GM18858 (cell line): Measurements from ENCODE around the gene PLCL1.
A peak's percentile ranks its signal among the peaks of the same experiment; 100 is the strongest.

Experiments
- ATAC-seq: cut with Tn5 transposase; IDR thresholded peaks from one replicate; pipeline ENCODE4 v1.9.1; 2021; ENCODE audit not compliant: unreplicated experiment

The PLCL1 gene

DNA sequence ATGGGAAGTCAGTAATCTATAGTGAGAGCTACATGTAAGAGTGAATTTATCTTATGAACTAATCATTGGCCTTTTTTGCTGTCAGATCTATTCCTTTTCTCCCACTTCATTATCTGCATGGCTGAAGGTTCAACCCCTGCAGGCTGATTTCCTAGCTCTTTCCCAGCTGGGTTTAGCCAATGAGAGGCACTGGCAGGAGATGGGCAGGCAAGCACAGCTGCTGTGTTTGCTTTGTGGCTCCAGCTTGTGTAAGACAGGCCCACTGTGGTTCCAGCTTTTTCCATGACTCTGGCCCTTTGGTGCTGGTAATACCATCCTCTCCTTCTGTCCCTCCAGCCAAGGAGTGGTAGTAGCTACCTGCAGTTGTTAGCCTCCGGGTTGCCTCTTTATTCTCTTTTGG lies 248.8 kb downstream of the PLCL1 start:
- no peak for ATAC-seq

DNA sequence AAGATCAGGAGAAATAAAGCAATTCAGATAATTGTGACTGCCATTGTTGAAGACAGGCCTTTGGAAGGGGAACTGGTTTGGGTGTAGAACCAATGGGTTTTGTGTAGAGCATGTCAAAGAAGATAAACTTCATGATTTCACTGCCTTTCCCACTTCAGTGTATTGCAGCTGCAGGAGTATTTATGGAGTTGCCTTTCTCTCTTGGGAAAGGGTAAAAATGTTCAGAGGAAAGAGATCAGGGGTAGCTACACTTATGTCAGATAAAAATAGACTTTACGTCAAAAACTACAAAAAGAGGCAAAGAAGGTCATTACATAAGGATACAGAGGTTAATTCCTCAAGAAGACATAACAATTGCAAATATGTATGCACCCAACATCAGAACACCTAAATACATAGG lies 249.4 kb downstream of the PLCL1 start:
- no peak for ATAC-seq

DNA sequence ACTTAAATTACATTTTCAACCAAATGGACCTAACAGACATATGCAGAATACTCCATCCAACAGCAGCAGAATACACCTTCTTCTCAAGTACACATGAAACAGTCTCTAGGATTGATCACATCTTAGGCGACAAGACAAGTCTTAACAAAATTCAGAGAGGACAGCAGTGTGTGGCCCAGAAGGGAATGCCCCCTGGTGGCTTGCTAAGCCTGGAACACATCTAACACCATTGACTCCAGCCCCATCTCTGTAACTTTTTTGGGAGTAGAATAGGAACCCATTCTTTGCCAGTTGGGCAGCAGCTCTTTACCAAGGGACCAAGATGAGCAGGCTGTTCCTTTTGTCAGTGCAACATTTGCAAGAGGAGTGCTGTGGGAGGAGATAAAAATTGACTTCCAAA lies 249.9 kb downstream of the PLCL1 start:
- peak; percentile 66 for ATAC-seq

DNA sequence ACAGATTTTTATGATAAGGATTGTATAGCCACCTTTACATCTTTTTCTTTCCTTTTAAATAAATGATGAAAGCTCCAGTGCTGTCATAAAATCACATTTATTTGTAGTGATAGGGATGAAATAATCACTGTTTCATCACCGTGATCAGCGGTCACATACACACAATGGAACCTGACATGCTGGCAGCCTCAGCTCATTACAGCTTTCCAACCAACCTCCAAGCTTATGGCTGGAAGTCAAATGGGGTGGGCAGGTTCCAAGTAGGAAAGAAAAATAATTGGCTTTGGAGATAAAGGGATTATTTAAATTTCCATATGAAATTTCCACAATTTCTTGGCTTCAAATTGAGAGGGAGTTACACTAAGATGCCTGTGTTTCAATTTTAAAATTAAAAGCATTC lies 251.3 kb downstream of the PLCL1 start:
- no peak for ATAC-seq

DNA sequence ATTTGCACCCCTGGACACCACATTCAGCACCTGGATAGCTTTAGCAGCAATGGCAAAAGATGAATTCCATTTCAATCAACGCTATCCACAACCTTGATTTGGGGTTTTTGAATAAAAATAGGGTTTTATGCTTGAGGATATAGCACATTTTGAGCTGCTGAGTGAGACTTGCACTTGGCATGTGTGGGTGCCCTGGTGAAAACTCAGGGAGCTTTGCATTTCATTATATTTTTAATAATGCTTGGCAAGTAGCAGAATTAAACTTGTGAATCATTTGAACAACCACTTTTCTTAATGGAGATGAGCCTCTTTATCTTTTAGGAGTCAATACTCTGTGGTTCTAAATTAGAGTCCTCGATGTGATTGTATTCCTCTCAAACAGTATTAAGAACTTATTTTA lies 252.4 kb downstream of the PLCL1 start:
- no peak for ATAC-seq

DNA sequence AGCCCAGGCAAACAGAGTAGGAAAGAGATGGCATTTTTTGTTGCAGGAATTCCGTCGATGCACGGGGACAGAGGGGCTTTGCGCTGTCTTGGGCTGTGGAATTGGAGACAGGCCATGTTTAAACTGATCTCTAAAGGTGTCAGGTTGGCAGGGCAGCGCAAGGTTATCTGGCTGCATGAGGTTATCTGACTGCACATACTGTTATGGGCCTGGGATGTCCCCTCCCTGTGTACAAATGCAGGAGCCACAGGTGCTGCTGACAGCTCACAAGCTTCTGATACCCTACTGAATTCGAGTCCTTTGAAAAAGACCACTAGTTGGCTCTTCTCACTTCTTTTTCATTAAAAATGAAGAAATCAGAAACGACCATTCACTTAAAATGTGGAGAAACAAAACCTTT lies 255.4 kb downstream of the PLCL1 start:
- no peak for ATAC-seq

DNA sequence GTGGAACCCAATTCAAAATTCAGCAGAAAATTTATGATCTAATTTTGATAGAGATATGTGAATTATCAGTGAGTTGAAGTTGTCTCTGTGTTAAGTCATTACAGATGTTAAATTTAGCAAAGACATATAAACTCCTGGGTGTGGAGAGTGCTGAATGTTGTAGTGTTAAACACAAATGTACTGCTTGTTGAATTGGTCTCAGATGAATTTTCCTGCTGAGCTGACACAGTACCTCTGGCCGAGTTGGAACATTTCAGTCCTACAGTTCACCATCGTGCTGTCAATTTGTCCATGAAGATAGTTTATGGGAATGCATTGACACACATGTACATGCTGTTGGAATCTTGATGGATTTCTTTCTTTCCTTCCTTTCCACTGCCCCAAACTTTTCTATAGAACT lies 255.9 kb downstream of the PLCL1 start:
- ATAC-seq: no peak

DNA sequence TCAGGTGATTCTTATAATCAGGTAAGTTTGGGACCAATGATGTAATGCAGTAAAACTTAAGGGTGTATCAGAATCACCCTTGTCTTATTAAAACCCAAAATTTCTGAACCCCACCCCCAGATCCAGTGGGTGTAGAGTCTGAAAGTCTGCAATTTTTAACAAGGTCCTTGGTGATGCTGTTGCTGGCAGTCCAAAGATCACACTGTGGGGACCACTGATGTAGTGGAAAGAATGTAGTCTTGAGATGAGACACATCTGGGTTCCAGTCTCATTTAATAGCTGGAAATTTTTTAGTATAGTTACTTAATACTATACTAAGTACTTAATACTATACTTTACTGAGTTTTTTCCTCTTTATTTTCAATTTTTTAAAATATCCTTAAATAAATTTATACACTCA lies 258.4 kb downstream of the PLCL1 start:
- no peak for ATAC-seq

DNA sequence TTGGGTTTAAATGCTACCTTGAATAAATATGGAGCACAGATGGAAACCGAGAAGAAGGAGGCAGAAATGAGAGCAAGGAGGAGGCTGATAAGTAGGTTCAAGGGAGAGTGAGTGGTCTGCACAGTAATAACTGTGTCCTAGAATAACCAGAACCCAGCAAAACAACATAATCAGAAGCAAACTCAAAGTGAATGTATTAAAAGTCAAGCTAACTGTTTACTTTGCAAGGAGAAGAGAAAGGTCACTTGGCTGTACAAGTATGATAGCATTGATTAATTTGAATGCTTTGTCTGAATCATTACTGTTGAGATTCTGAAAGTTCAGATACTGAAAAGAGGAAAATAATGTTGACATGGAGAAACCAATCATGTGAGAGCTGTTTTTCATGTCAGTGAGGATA lies 258.8 kb downstream of the PLCL1 start:
- no peak for ATAC-seq

DNA sequence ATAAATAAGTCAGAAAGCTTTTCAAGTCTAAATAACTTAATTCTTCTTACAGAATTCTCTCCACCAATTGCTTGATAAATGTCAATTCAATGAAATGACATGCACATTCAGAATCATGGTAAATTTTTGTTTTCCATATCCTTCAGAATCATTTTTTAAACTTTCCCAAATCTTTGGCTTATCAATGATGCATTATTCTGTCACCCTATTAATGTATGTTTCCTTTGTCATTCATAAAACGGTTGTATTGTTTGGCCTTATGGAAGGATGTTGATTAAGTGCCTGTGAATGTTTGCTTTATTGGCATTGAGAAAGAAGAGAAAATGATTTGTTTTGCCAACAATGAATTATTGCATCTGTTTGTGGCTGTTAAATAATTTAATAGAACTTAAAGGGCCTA lies 260.9 kb downstream of the PLCL1 start:
- no peak for ATAC-seq

DNA sequence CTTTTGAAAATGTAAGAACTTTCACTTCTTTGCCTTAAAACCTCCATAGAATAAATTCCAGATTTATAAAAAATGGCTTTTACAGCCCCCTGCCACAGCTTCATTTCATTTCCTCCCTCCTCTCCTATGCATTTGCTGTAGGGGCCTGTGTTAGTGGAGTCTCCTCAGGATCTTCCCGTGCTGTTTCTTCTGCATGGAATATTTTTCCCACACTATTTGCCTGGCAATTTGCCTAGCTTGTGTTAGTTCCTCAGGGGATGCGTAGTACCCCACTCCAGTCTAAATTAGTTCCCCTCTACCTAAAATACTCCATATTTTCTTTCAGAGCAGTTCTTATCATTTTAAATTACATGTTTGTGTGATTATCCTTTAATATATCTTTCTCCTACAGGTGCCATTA lies 262.2 kb downstream of the PLCL1 start:
- no peak for ATAC-seq

DNA sequence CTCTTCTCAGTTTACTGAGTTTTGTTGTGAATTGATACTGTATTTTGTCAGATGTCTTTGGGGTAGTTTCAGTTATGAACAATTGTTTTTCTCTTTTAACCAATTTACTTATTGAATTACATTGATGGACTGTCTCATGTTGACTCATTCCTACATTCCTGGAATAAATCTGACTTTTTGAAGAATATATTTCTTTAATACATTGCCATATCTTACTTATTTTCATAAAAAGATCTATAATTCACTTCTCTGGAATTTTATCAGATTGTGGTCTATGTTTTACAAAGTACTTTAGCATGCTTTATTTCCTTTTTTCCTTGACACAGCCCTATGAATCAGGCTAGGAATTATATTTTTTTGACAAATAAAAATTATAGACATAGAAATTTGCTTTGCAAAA lies 268.3 kb downstream of the PLCL1 start:
- no peak for ATAC-seq

DNA sequence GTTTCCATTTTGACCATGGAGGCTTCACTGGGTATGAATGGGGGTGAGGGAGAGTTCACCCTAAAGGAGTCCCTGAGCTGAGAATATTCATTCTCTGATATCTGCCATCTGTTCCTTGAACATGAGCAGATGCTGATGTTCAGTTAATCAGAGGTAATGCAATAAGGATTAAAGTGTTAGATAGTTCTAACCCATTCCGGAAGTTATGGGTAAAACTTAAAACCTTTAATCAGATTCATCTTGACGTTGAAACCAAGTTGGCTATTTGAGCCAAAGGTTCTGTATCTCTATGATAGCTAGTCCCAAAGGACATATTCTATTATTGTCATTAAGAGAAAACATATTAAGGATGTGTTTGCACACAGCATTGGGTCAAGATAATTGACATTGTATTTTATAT lies 268.9 kb downstream of the PLCL1 start:
- no peak for ATAC-seq

DNA sequence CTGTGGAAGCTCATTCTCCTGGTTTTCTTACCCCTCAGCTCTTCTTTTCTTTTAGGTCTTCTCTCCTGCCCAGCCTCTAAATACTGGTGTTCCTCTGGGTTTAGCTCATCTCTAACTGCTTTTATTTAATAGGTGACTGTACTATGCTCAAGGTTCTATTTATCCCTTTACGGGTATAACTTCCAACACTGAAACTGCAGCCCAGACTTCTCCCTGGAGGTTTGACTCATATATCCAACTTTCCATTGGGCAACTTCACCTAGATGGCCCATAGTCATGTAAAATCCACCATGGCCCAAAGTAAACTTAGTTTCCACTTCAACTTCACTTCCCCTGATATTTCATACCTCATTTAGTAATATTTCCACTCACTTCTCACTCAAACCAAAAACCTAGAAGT lies 273.1 kb downstream of the PLCL1 start:
- no peak for ATAC-seq

DNA sequence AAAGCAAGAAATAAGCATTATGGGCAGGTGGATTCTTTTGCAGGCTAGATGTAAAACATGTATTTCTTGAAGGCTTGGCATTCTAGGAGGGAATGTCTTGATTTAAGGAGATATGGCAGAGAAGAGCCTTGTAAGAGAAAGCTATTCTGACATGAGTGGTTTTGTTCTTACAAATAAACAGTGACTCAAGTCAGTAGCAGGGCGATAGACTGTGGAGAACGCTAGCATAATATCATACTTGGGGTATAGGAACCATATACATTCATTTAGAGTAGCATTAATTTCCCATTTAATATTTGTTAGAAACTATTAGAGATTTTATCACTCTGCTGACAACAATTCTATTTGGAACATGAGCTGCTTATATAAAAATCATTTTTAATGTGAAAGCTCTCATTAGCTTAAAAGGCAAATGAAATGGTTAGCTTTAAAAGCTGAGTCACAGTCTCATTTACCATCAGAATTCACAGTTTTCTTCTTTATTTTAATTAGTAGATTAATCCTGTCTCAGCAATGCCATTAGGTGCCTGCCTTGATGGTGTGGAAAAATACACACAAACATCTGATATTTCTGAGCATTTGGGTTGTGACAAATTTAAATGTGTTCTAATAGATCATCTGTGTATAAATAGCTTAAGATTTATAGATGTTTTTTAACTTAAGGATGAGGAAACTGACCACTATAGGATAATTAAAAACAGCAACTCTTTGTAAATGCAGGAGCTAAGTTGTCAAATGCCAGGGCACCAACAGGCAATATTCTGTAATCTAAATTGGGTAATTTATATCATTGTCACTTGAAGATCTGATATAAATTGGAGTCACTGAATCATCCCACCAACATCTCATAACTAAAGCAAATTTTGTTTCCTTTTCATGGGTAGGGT lies 276.7 kb downstream of the PLCL1 start:
- ATAC-seq: no peak

DNA sequence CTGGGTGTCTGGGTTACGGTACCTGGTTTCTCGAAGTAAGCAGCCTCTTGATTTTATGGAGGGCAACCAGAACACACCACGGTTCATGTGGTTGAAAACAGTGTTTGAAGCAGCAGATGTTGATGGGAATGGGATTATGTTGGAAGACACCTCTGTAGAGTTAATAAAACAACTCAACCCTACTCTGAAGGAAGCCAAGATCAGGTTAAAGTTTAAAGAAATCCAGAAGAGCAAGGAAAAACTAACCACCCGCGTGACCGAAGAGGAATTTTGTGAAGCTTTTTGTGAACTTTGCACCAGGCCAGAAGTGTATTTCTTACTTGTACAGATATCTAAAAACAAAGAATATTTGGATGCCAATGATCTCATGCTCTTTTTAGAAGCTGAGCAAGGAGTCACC lies 279.8 kb downstream of the PLCL1 start:
- no peak for ATAC-seq

DNA sequence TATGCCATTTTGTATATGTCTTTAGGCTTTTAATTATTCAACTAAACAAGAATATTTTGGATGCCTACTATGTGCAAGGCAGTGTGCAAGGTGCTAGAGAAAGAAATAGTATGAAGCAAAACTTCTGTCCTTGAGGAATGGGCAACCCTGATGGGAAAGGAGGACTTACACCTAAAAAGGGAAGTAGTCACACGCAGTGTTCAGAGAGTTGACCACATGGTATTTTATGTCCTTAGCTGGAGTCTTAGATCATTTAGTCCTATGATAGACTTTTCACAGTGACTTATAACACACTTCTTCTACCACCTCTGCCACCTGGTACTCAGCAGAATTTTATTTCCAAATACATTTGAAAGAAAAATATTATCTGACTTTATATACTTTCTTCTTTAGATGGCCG lies 291.6 kb downstream of the PLCL1 start:
- ATAC-seq: no peak

DNA sequence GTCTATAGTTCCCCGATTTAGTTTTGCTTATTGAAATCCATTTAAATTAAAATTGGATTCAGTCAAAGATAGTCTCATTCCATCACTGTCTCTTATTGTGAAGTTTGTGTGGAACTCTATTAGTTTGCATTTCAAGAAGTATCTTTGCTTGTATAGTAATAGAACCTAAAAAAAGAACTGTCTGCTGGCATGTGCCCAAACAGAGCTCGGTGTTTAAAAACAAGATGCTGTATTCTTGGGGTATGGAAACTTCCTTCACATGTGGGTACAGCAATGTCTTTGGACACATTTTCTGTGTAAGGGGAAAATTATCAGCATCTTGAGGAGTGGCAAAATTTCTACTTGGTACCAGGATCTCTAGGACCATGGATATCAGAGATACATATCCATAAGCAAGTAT lies 292.6 kb downstream of the PLCL1 start:
- ATAC-seq: no peak

DNA sequence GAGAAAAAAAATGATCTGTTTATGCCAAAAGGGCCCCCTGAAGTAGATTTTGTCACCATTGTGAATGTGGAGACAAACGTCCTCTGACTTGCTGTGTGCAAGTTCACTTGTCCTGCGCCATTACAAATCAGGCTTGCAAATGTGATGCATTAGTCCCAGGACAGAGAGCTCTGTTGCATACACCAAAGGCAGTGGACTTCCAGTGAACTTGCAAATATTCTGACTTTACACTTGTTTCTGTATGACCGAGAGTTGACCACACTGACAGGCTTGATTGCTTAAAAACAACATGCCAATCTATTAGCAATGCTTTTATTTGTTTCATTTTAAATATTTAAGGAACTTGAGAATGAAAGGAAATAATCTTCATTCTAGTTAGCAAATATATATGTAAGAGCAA lies 293.2 kb downstream of the PLCL1 start:
- peak; percentile 63 for ATAC-seq

DNA sequence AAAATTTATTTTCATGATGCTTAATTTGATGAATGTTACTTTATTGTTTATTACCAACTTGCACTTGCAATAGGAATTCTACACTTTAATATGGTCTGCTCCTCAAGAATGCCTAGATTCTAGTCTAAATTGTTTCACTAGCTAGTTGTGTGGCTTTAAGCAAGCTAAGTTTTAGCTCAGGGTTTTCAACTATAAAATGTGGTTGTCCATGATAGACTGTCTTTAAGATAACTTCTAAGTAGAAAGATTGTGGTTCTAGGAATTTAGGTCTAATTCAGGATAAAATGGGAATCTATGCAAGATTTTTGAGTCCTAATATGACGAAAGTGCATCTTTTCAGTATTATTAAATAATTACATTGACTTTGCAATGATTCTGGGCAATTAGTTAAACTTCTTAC lies 294.0 kb downstream of the PLCL1 start:
- no peak for ATAC-seq

DNA sequence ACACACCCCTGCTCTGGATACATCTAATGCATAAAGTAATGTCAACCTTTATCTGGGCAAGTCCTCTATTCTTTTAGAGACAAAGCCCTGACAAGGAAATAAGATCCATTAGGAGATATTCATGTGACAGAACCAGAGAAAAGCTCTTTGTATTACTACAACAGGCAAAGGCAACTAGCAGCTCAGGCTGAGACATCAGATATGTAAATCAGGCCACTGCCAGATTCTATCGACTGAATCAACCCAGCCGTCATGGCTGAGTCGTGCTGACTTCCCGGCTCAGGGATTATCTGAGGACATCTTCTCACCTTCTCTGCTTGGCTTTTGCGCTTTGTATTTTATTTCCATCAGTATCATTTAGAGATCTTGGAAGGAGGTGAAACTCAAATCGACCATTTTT lies 294.5 kb downstream of the PLCL1 start:
- no peak for ATAC-seq

DNA sequence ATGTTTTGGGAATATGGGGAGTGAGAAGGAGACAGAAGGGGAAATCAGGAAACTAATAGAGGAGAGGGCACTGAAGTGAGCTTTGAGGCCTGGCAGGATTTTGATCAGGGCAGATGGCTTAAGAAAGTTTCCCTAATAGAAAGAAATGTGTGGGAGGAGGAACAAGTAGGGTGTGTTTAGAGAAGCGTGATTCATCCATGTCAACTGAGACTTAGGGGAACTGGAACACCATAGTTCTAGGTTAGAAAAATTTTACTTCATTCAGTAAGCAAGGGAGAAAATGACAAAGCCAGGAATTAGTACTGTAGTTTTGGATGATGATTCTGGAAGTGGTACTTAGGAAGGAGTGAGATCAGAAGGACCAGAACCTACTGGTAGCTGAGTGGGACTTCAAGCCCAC lies 296.0 kb downstream of the PLCL1 start:
- no peak for ATAC-seq

DNA sequence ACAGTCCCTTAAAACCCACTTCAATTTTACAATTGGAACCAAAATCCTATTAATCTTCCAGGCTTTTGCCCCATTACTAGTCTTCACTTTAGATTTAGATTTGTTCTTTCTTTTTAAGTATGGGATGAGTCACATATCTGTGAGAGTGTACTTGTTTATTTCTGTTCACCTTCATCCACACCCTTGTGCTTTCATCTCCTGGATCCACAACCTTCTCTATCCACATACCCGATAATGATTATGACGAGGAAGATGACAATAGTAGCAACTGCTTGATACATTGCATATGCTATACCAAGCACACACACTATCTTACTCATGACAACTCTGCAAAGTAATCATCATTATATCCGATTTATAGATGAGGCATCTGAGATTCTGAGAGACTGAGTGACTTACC lies 297.3 kb downstream of the PLCL1 start:
- ATAC-seq: no peak
